Upper lobe of left lung (tissue), 6 donors: ENCODE measurements around the gene MORN1. TPM values are rescaled to one million over a fixed set of nuclear protein-coding genes. Genes with fewer than 3 reads are reported as not detected.
A peak's percentile ranks its signal among the peaks of the same experiment; 100 is the strongest.

Source experiments
- ATAC-seq, 2 donors: fragments of 200-7000 bp; cut with Tn5 transposase; one replicate each; pipeline ENCODE4 v1.9.1; 2022; ENCODE audit warnings: mild to moderate bottlenecking in 2 of 2, moderate library complexity in 2 of 2; ENCODE audit not compliant: low FRiP score in 2 of 2
- DNase-seq, 2 donors: peaks; one replicate each; pipeline ENCODE4 v3.0.0-alpha.2; 2019 to 2020
- H3K27ac ChIP-seq, 4 donors: fragments of 200-600 bp; sonication (generic); one replicate each; pipeline ENCODE4 v1.5.1; 2016 to 2019
- H3K27me3 ChIP-seq, 4 donors: fragments of 200-600 bp; sonication (generic); one replicate each; pipeline ENCODE4 v1.5.1; 2017 to 2019
- H3K36me3 ChIP-seq, 4 donors: fragments of 200-600 bp; sonication (generic); one replicate each; pipeline ENCODE4 v1.5.1; 2016 to 2019
- H3K4me1 ChIP-seq, 4 donors: fragments of 200-600 bp; sonication (generic); one replicate each; pipeline ENCODE4 v1.5.1; 2018 to 2019
- H3K4me3 ChIP-seq, 4 donors: fragments of 200-600 bp; sonication (generic); one replicate each; pipeline ENCODE4 v1.5.1; 2017 to 2019; ENCODE audit warnings: mild to moderate bottlenecking in 2 of 4, moderate library complexity in 1 of 4
- H3K9me3 ChIP-seq, 4 donors: fragments of 200-600 bp; sonication (generic); one replicate each; pipeline ENCODE4 v1.5.1; 2018 to 2019
- EP300 ChIP-seq, 4 donors: sonication (generic); formaldehyde crosslinking; IDR thresholded peaks; one replicate each; pipeline ENCODE4 v1.5.1; 2017; ENCODE audit warnings: antibody characterized with exemption in 4 of 4, control low read depth in 2 of 4
- POLR2A ChIP-seq, 4 donors: fragments of 450-650 bp; IDR thresholded peaks; one replicate each; pipeline ENCODE4 v1.5.1; 2016 to 2017; ENCODE audit warnings: antibody characterized with exemption in 4 of 4, mild to moderate bottlenecking in 2 of 4
- POLR2AphosphoS5 ChIP-seq, 2 donors: sonication (generic); formaldehyde crosslinking; IDR thresholded peaks; one replicate each; pipeline ENCODE4 v1.5.1; 2017; ENCODE audit warnings: antibody characterized with exemption in 2 of 2
- WGBS, 2 donors: methylation state at CpG; one replicate each; pipeline ENCODE4 v1.1.5; 2017 to 2018; 5-methylcytosine and 5-hydroxymethylcytosine counted together
- total RNA-seq, 6 donors: library from RNA; depleted of rRNA in 4 of 6; stranded (reverse); fragments of >200 nt in 4 of 6; gene quantifications; one replicate each; pipeline versions ENCODE4 v1.1.0 to v1.2.1, GENCODE V29; 2016 to 2021
- TF ChIP-seq, protein P1 (sequence below), 6 experiments: fragments of 450-650 bp in 4 of 6; fragments of 200-600 bp in 2 of 6; sonication (generic) in 2 of 6; IDR thresholded peaks; one replicate each; pipeline ENCODE4 v1.5.1; 2016 to 2019; ENCODE audit warnings: antibody characterized with exemption in 6 of 6
- donor health status: DM: no; HTN: no; CAD: no; lungs with moderate emphysema.
- donor health status: DM: no; HTN: yes; CAD: no; lungs with severe emphysema.

MORN1 gene
- total RNA-seq, 6 donors from 2014 or later, result 8.5 to 23.4 (median 14.6) TPM

DNA sequence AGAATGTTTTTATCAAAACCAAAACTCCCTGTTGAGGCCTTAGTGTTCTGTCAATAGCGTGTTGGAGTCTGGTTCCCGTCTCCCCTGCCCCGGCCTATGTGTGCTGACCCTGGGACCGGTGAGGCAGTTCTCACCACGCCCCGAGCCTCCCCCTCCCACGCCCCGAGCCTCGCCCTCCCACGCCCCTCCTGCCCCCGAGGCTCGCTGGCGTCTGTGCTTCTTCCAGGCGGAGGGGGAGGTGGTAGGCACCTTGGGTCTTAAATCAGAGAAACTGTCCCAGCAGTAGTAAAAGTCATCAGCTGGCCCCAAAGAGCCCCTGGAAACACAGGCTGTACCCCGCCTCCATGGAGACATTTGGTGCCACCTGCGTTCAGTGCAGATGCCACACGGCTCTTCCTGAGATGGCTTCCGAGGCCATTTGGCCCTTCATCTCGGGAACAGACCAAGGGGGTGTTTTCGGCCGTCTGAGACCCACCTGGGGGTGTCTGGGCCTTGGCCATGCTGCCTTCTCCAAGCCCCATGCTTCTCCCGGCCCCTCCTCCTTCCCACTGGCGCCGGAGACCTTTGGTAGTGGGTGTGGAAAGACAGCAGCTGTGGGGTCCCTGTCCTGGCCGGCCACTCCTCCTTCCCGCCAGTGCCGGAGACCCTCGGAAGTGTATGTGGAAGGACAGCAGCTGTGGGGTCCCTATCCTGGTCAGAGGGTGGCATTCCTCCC lies 118.5 kb downstream of the MORN1 start:
- no peak for DNase-seq
- H3K4me1 ChIP-seq, result peaks cover 92 to 100% (median 93%) of the 10 kb centered on the region in 4 donors
- H3K27me3 ChIP-seq, result no peaks in the 10 kb centered on the region
- H3K27ac ChIP-seq, result peak overlapping the region; percentile 3 to 84 (median 48)
- peaks cover 0 to 4% (median 0%) of the 10 kb centered on the region in 4 donors for H3K36me3 ChIP-seq
- no peak overlapping the region for H3K4me3 ChIP-seq
- no peaks in the 10 kb centered on the region for H3K9me3 ChIP-seq
- no peak for ATAC-seq
- 75 to 79% methylated on average over 25 to 27 of the region's 28 CpGs for WGBS, 2 donors
- TF ChIP-seq POLR2AphosphoS5 (IDR thresholded peaks at IDR 0.05), result no peak
- TF ChIP-seq, protein P1, sequence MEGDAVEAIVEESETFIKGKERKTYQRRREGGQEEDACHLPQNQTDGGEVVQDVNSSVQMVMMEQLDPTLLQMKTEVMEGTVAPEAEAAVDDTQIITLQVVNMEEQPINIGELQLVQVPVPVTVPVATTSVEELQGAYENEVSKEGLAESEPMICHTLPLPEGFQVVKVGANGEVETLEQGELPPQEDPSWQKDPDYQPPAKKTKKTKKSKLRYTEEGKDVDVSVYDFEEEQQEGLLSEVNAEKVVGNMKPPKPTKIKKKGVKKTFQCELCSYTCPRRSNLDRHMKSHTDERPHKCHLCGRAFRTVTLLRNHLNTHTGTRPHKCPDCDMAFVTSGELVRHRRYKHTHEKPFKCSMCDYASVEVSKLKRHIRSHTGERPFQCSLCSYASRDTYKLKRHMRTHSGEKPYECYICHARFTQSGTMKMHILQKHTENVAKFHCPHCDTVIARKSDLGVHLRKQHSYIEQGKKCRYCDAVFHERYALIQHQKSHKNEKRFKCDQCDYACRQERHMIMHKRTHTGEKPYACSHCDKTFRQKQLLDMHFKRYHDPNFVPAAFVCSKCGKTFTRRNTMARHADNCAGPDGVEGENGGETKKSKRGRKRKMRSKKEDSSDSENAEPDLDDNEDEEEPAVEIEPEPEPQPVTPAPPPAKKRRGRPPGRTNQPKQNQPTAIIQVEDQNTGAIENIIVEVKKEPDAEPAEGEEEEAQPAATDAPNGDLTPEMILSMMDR (IDR thresholded peaks at IDR 0.05), result no peak
- TF ChIP-seq POLR2A (IDR thresholded peaks at IDR 0.05), result no peak
- no peak for TF ChIP-seq EP300 (IDR thresholded peaks at IDR 0.05)

DNA sequence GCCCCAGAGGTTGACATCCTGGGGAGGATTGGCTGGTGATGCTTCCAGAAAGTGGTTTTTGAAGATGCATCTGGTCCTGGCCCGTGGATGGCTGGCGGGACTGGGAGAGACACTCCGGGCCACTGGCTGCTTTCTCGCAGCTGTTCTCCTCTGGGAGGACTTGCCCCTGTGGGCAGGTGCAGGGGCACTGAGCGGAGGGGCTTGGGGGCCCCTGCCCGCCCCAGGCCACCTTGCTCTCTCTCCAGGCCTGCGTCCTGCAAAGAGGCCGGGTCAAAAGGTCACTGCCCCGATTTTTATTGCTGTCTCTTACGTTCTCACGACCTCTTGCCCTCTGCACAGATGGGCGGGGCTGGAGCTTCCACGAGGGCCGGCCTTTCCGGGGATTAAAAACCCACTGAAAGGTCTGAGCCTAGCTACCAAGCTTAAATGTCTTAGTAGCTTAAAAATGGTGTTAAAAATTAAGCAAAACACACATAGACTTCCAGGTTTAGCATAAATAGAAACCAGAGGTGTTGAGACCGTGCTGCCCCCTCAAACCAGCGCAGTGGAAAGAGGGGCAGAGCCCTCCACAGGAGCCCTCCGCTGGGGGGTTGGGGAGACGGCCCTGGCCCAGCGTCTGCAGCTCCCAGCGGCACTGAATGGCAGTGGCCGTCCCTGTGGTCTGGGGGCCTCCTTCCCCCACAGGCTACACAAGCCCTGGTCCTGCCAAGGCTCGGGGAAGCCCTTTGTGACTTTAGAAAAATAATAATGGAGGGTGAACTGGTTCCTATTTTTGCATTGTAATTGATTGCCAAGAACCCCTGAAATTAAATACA lies 119.3 kb downstream of the MORN1 start:
- peaks cover 92 to 100% (median 93%) of the 10 kb centered on the region in 4 donors for H3K4me1 ChIP-seq
- DNase-seq, result no peak
- H3K36me3 ChIP-seq, result no peaks in the 10 kb centered on the region
- no peak for ATAC-seq
- H3K9me3 ChIP-seq, result no peaks in the 10 kb centered on the region
- no peaks in the 10 kb centered on the region for H3K27me3 ChIP-seq
- WGBS, 2 donors, result 55 to 68% methylated on average over 23 of the region's 23 CpGs
- TF ChIP-seq POLR2A (IDR thresholded peaks at IDR 0.05), result no peak
- TF ChIP-seq EP300 (IDR thresholded peaks at IDR 0.05), result no peak
- no peak for TF ChIP-seq POLR2AphosphoS5 (IDR thresholded peaks at IDR 0.05)
- TF ChIP-seq, protein P1 (IDR thresholded peaks at IDR 0.05), result no peak
- H3K27ac ChIP-seq, result peak overlapping the region in 3 of 4 donors; percentile 46 to 65 (median 62)
- no peak overlapping the region for H3K4me3 ChIP-seq

Other genes with a start within 250 kb of the MORN1 start
- 10 to 100 TPM; 26.7 to 88.0 (median 66.8) TPM for gene FAAP20, start 196.8 kb downstream of the MORN1 start, total RNA-seq
- gene SKI, start 163.2 kb downstream of the MORN1 start, total RNA-seq, result 100 to 1,000 TPM in 3 of 6 donors, 10 to 100 TPM in 3; 57.3 to 108 (median 96.9) TPM
- 100 to 1,000 TPM in 2 of 6 donors, 10 to 100 TPM in 4; 48.2 to 133 (median 61.1) TPM for gene RER1, start 287 bp upstream of the MORN1 start, total RNA-seq
- 10 to 100 TPM; 15.7 to 32.1 (median 19.9) TPM for gene PEX10, start 21.0 kb upstream of the MORN1 start, total RNA-seq
- gene PLCH2, start 84.7 kb upstream of the MORN1 start, total RNA-seq, result 1 to 10 TPM; 1.5 to 7.3 (median 3.4) TPM
- gene PANK4, start 135.0 kb upstream of the MORN1 start, total RNA-seq, result 100 to 1,000 TPM in 1 of 6 donors, 10 to 100 TPM in 5; 20.7 to 123 (median 36.9) TPM
- gene HES5, start 138.7 kb upstream of the MORN1 start, total RNA-seq, result 1 to 10 TPM in 2 of 6 donors, under 1 TPM in 2, not detected in 2; 0.31 to 1.6 (median 0.92) TPM
- 100 to 1,000 TPM in 4 of 6 donors, 10 to 100 TPM in 2; 61.1 to 641 (median 147) TPM for gene TNFRSF14, start 164.8 kb upstream of the MORN1 start, total RNA-seq
- 10 to 100 TPM; 10.5 to 34.2 (median 22.0) TPM for gene PRXL2B, start 195.2 kb upstream of the MORN1 start, total RNA-seq
- gene MMEL1, start 241.5 kb upstream of the MORN1 start, total RNA-seq, result 1 to 10 TPM in 4 of 6 donors, not detected in 2; 2.9 to 5.5 (median 5.1) TPM